PC-9 (cell line): ENCODE results near the gene MILR1.

Source experiments
- CTCF ChIP-seq: fragments of 200-600 bp; sonication (generic); conservative IDR thresholded peaks from 2 replicates; pipeline ENCODE4 v1.6.1; 2017; ENCODE audit warnings: mixed run types, antibody characterized with exemption, mild to moderate bottlenecking, moderate library complexity
- EZH2 ChIP-seq: fragments of 200-600 bp; sonication (generic); IDR thresholded peaks from 2 replicates; pipeline ENCODE4 v1.8.0; 2017; ENCODE audit warnings: antibody characterized with exemption, low read depth

GRCh38 chr17:64412944-64413381 is 36.0 kb upstream of the MILR1 start:
- no peak for TF ChIP-seq CTCF
- no peak for TF ChIP-seq EZH2
